CD14-positive monocyte (primary cell): ENCODE measurements around the gene PDIA6. TPM values are rescaled to one million over a fixed set of nuclear protein-coding genes. Genes with fewer than 3 reads are reported as not detected.

ENCODE experiments used
- DNase-seq, 3 donors: peaks; one replicate each; pipeline ENCODE4 v3.0.0-alpha.2; 2011 to 2022
- H2AFZ ChIP-seq: 2 replicates; pipeline ENCODE4 v1.6.0; 2012; ENCODE audit warnings: mild to moderate bottlenecking, low read depth, low read length, inconsistent platforms; ENCODE audit not compliant: insufficient read depth, poor library complexity, severe bottlenecking
- H3K27ac ChIP-seq, 2 donors: 1 replicate in 1 of 2; 2 replicates in 1 of 2; pipeline ENCODE4 v1.5.1; 2012 to 2013; ENCODE audit warnings: low read length in 2 of 2, control low read depth in 1 of 2, inconsistent platforms in 1 of 2, low read depth in 1 of 2, mild to moderate bottlenecking in 1 of 2
- H3K27me3 ChIP-seq, 2 donors: one replicate each; pipeline versions ENCODE4 v1.6.0 to v1.6.1; 2011 to 2013; ENCODE audit warnings: low read length in 2 of 2; ENCODE audit not compliant: control insufficient read depth in 2 of 2, insufficient read depth in 2 of 2
- H3K36me3 ChIP-seq, 2 donors: replicated peaks in 1 of 2; 1 replicate in 1 of 2; 2 replicates in 1 of 2; pipeline versions ENCODE4 v1.5.1 to v1.6.1; 2012 to 2013; ENCODE audit warnings: low read length in 2 of 2, control low read depth in 1 of 2, inconsistent platforms in 1 of 2, mild to moderate bottlenecking in 1 of 2; ENCODE audit not compliant: insufficient read depth in 2 of 2, control insufficient read depth in 1 of 2
- H3K4me1 ChIP-seq, 2 donors: 1 replicate in 1 of 2; 2 replicates in 1 of 2; pipeline versions ENCODE4 v1.5.1 to v1.6.1; 2012 to 2013; ENCODE audit warnings: low read length in 2 of 2, control low read depth in 1 of 2, inconsistent platforms in 1 of 2, mild to moderate bottlenecking in 1 of 2, moderate library complexity in 1 of 2; ENCODE audit not compliant: insufficient read depth in 2 of 2, control insufficient read depth in 1 of 2
- H3K4me2 ChIP-seq: replicated peaks from 2 replicates; pipeline ENCODE3; 2012; ENCODE audit warnings: low read length, moderate library complexity, mild to moderate bottlenecking; ENCODE audit not compliant: poor library complexity, severe bottlenecking; ENCODE audit errors: extremely low read depth
- H3K4me3 ChIP-seq, 3 experiments: fragments of 200-600 bp in 1 of 3; sonication (generic) in 1 of 3; replicated peaks in 1 of 3; 1 replicate in 2 of 3; 2 replicates in 1 of 3; pipeline ENCODE4 v1.5.1; 2011 to 2013; ENCODE audit warnings: low read length in 3 of 3, mild to moderate bottlenecking in 3 of 3, control low read depth in 2 of 3, low read depth in 2 of 3, inconsistent platforms in 1 of 3, moderate library complexity in 1 of 3
- H3K79me2 ChIP-seq: 2 replicates; pipeline ENCODE4 v1.6.0; 2012; ENCODE audit warnings: mild to moderate bottlenecking, control low read depth, inconsistent platforms, low read length, moderate library complexity; ENCODE audit not compliant: insufficient read depth
- H3K9ac ChIP-seq: 2 replicates; pipeline ENCODE4 v1.6.0; 2017; ENCODE audit warnings: low read length, mild to moderate bottlenecking; ENCODE audit not compliant: insufficient read depth, poor library complexity, severe bottlenecking
- H3K9me3 ChIP-seq, 2 donors: replicated peaks in 1 of 2; 1 replicate in 1 of 2; 2 replicates in 1 of 2; pipeline versions ENCODE4 v1.5.1 to v1.6.1; 2012 to 2013; ENCODE audit warnings: low read length in 2 of 2, control low read depth in 1 of 2; ENCODE audit not compliant: control insufficient read depth in 1 of 2, insufficient read depth in 1 of 2
- H4K20me1 ChIP-seq: 2 replicates; pipeline ENCODE4 v1.6.0; 2012; ENCODE audit warnings: mild to moderate bottlenecking, low read length, control low read depth, moderate library complexity; ENCODE audit not compliant: insufficient read depth
- H3K27ac Mint-ChIP-seq, 7 donors: one replicate each; pipeline ENCODE4 v1.8.0; 2020; ENCODE audit warnings: mild to moderate bottlenecking in 7 of 7, mixed read lengths in 7 of 7, moderate library complexity in 6 of 7, inconsistent platforms in 2 of 7
- H3K27me3 Mint-ChIP-seq, 3 donors: one replicate each; pipeline ENCODE4 v1.8.0; 2021 to 2022; ENCODE audit warnings: low read depth in 3 of 3, mild to moderate bottlenecking in 3 of 3, mixed read lengths in 3 of 3, moderate library complexity in 3 of 3, inconsistent platforms in 1 of 3
- H3K36me3 Mint-ChIP-seq, 2 donors: one replicate each; pipeline ENCODE4 v1.8.0; 2020; ENCODE audit warnings: mixed read lengths in 2 of 2, inconsistent platforms in 1 of 2, mild to moderate bottlenecking in 1 of 2
- H3K4me1 Mint-ChIP-seq: one replicate; pipeline ENCODE4 v1.8.0; 2020; ENCODE audit warnings: mild to moderate bottlenecking, mixed read lengths
- H3K4me3 Mint-ChIP-seq, 2 donors: one replicate each; pipeline ENCODE4 v1.8.0; 2020; ENCODE audit warnings: mild to moderate bottlenecking in 2 of 2, mixed read lengths in 2 of 2, moderate library complexity in 1 of 2
- H3K9me3 Mint-ChIP-seq, 7 donors: one replicate each; pipeline ENCODE4 v1.8.0; 2020 to 2022; ENCODE audit warnings: mixed read lengths in 7 of 7, mild to moderate bottlenecking in 6 of 7, moderate library complexity in 6 of 7, inconsistent platforms in 2 of 7
- WGBS: methylation state at CpG from one replicate; pipeline ENCODE4 v1.1.5; 2013; ENCODE audit warnings: missing lambda C conversion rate; ENCODE audit not compliant: insufficient coverage; 5-methylcytosine and 5-hydroxymethylcytosine counted together
- intact Hi-C, 2 donors: fragments of 100-400 bp; cut with micrococcal nuclease; formaldehyde crosslinking; loops; one replicate each; pipeline versions ENCODE4 v1.15.0 to v1.15.1; 2023
- polyA plus RNA-seq, 3 donors: library from polyadenylated mRNA; depleted of rRNA in 1 of 3; unstranded in 2 of 3; stranded (reverse) in 1 of 3; fragments of 300-500 nt in 2 of 3; fragments of >200 nt in 1 of 3; fragmentation: Illumina TruSeq in 2 of 3; gene quantifications; 1 replicate in 2 of 3; 2 replicates in 1 of 3; pipeline ENCODE4 v1.2.3, GENCODE V29; 2012 to 2021
- TF ChIP-seq, protein P1 (sequence below): fragments of 200-600 bp; IDR thresholded peaks from one replicate; pipeline ENCODE4 v1.8.0; 2022; ENCODE audit warnings: antibody characterized with exemption, mild to moderate bottlenecking

Gene PDIA6
- polyA plus RNA-seq, 3 donors = 49.8 to 187 (median 166) TPM

DNA sequence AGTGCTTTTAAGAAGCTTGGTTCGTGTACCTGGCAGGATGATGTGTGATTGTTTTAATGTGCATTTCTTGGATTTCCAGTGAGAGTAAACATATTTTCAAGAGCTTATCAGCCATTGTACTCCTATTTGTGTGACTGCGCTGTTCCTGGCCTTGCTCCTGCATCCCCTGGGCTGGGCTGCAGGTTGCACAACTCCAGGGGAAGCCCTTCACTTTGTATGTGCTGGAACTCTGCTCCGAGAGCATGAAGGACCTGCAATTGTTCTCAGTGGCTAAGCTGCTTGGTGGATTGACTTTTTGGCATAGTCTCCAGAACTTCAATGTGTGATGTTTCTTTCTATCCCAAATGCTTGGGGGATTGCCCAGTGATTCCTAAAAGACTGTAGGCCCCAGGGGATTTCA lies 72.4 kb downstream of the PDIA6 start:
- Histone ChIP-seq H3K4me1 (peaks cover 2% of the 10 kb centered on the region in 2 donors), H2AFZ (no peak overlapping the region), H3K27me3 (no peaks in the 10 kb centered on the region), H3K79me2 (no peaks in the 10 kb centered on the region), H3K36me3 (no peaks in the 10 kb centered on the region), H3K4me2 (no peak overlapping the region), H3K4me3 (no peak overlapping the region), H3K27ac (no peak overlapping the region), H4K20me1 (no peaks in the 10 kb centered on the region), H3K9ac (no peak overlapping the region), H3K9me3 (no peaks in the 10 kb centered on the region)
- Mint-ChIP-seq H3K9me3 (no peaks in the 10 kb centered on the region), H3K4me1 (peaks cover 3% of the 10 kb centered on the region), H3K27ac (no peak overlapping the region), H3K27me3 (peaks cover 3 to 8% (median 3%) of the 10 kb centered on the region in 3 donors), H3K36me3 (no peaks in the 10 kb centered on the region), H3K4me3 (no peak overlapping the region)
- WGBS = 75% methylated on average over 2 of the region's 3 CpGs
- TF ChIP-seq, protein P1, sequence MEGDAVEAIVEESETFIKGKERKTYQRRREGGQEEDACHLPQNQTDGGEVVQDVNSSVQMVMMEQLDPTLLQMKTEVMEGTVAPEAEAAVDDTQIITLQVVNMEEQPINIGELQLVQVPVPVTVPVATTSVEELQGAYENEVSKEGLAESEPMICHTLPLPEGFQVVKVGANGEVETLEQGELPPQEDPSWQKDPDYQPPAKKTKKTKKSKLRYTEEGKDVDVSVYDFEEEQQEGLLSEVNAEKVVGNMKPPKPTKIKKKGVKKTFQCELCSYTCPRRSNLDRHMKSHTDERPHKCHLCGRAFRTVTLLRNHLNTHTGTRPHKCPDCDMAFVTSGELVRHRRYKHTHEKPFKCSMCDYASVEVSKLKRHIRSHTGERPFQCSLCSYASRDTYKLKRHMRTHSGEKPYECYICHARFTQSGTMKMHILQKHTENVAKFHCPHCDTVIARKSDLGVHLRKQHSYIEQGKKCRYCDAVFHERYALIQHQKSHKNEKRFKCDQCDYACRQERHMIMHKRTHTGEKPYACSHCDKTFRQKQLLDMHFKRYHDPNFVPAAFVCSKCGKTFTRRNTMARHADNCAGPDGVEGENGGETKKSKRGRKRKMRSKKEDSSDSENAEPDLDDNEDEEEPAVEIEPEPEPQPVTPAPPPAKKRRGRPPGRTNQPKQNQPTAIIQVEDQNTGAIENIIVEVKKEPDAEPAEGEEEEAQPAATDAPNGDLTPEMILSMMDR = no peak
- intact Hi-C loops = no loop called here
- DNase-seq = no peak

DNA sequence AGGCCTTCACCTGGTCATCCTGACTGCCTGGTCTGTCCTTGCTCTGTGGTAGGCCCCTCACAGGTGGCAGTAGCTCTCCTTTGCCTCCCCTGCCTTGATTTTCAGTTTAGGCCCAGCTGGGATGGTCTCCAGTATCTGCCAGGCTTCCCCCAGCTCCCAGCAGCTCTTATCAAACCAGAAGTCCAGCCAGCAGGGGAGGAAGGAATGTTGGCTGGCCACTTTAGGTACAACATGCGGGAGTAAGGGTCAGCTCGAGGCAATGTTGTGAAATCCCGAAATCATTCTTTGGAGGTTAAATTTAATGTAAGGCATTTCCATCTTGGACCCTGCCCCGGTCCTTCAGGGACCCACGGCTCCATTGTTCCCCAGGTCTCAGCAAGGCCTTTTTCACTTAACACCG lies 74.4 kb downstream of the PDIA6 start:
- Histone ChIP-seq H2AFZ (no peak overlapping the region), H3K27me3 (no peaks in the 10 kb centered on the region), H3K27ac (no peak overlapping the region), H4K20me1 (no peaks in the 10 kb centered on the region), H3K79me2 (no peaks in the 10 kb centered on the region), H3K4me1 (no peaks in the 10 kb centered on the region), H3K4me2 (no peak overlapping the region), H3K9me3 (no peaks in the 10 kb centered on the region), H3K9ac (no peak overlapping the region), H3K4me3 (no peak overlapping the region), H3K36me3 (no peaks in the 10 kb centered on the region)
- no peaks in the 10 kb centered on the region for H3K36me3 Mint-ChIP-seq
- no peak overlapping the region for H3K27ac Mint-ChIP-seq
- H3K27me3 Mint-ChIP-seq = peaks cover 8 to 15% (median 13%) of the 10 kb centered on the region in 3 donors
- intact Hi-C loops = no loop called here
- no peak overlapping the region for H3K4me3 Mint-ChIP-seq
- peaks cover 2% of the 10 kb centered on the region for H3K4me1 Mint-ChIP-seq
- no peak for DNase-seq
- no peaks in the 10 kb centered on the region for H3K9me3 Mint-ChIP-seq
- TF ChIP-seq, protein P1 = no peak
- 92% methylated on average over 4 of the region's 6 CpGs for WGBS
